GM21390 (cell line): ENCODE measurements around the gene TBC1D14.

Experiments
- ATAC-seq: cut with Tn5 transposase; IDR thresholded peaks from one replicate; pipeline ENCODE4 v1.9.1; 2021; ENCODE audit not compliant: unreplicated experiment

Gene TBC1D14

DNA sequence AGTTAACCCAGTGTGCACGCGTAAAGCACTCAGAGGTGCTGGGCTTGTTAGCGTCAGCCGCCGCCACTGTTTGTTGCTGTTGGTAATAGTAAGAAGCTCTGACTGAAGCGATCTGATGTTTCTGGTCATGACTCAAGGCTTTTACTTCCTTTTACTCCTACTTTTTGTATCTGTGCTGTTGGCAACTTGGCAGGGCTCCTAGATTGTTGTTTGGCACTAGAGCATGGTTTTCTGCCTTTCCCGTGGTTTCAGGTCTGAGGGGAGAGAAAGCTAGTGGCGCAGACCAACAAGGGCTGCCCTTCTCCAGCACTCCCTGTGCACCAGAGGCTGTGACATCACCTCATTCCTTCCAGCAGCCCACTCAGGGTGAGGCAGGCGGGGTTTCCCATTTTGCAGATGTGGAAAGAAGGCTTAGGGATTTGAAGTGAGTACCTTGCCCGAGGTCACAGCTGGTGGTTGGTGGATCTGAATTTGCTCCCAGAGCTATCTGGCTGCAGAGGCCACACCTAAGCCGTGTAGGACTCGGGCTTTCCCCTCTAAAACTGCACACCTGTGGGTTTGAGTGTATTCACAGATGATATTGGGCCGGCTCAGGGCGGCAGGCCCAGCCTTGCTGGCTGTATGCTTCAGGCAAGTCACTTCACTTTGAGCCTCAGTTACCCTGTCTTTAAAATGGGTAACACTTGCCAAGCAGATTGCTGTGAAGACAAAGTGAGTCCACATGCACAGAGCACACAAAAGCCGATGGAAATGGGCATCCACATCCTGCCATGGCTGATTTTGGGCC lies 82.3 kb downstream of the TBC1D14 start:
- ATAC-seq, result no peak

DNA sequence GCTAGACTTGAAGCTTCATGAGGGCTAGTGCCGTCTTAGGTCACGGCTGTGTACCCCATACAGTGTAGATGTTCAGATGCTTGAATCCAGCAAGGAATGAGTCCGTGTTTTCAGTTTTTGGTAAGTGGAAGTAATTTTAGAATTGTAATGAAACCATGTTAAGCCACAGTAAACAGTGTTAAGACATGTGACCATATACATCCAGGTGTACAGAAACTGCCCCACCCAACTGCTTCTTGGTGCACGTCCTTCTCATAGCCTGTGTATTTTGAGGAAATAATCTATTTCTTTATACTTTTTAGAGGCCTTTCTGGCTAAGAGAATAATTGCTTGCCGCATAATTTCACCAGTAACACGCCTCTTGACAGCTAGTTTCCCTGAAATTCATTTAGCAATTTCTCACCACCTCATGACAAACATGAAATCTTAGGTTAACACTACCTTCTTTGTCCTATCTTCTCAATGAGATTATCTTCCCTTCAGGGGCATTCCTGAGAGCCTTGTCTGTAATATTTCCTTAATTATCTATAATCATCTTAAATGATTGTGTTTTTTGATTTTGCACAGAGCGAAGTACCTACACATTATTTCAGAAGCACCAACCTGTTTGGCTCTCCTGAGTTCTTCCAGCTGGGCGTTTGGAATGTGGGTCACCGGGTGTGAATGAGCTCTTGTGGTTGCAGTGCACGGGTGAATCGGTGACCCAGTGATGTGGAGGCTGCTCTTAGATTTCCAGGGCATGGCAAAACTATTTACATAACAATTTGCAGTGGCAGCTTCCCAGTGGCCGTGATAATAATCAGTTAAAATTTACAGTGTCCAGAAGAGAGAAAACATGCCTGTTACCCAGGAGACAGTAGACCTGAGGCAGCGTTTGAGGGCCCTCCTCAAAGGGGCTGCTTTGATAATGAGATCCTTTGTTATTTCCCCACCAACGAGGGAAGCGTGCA lies 83.4 kb downstream of the TBC1D14 start:
- ATAC-seq, result peak; percentile 48

DNA sequence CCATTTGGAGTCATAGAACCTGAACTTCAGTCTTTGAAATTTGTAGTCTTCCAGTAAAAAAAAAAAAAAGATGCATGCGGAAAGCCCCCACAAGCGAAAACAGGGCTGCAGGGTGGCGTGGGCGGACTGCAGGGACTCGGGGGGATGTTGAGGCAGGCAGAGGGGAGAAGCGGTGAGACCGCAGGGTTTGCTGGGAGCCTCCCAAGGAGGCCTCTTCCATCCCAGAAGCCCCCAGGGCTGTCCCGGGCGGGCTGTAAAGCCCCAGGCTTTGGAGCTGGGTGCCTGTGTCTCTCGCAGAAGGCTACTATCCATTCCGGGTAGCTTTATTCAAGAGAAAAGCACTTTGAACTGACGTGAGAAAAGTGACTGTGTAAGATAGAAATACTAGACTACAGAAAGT lies 86.9 kb downstream of the TBC1D14 start:
- ATAC-seq, result no peak

DNA sequence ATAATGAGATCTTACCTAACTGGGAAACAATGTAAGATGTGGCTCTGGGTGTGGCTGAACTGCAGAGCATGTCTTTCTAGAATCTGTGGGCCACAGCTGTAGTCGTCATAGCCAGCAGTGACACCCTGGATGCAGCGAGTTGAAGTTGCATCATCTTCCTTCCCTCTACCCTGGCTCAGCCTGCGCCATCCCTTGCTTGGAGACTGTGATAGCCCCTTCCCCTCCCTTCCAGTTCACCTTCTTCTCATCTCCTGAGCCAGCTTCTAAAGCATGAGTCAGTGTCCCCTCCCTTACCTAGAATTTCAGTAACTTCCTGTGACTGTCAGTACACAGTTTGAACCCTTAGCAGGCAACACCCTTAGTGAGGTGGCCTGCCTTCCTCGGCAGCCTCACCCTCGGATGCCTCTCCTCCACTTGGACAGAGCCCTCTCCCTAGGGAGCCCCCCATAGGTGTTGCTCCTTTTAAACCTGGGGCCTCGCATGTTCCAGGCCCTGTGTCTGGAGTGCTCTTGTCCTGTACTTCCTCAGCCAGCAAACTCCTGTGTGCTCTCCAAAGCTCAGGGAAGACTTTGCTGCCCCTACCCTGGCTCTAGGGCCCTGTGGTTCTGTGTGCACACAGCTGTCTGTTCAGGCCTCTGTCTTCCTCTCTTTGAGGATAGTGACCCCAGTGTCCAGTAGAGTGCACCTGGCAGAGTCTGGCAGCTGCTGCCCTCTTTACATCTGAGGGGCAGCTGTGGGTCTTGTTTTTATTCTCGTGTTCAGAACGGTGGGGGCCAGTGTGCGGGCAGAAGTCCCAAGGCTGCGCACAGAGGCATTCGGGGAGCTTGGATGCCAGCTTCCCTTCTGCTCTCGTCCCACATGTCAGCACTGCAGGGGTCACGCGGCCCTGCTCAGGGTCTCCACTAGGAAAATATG lies 89.8 kb downstream of the TBC1D14 start:
- ATAC-seq, result no peak

DNA sequence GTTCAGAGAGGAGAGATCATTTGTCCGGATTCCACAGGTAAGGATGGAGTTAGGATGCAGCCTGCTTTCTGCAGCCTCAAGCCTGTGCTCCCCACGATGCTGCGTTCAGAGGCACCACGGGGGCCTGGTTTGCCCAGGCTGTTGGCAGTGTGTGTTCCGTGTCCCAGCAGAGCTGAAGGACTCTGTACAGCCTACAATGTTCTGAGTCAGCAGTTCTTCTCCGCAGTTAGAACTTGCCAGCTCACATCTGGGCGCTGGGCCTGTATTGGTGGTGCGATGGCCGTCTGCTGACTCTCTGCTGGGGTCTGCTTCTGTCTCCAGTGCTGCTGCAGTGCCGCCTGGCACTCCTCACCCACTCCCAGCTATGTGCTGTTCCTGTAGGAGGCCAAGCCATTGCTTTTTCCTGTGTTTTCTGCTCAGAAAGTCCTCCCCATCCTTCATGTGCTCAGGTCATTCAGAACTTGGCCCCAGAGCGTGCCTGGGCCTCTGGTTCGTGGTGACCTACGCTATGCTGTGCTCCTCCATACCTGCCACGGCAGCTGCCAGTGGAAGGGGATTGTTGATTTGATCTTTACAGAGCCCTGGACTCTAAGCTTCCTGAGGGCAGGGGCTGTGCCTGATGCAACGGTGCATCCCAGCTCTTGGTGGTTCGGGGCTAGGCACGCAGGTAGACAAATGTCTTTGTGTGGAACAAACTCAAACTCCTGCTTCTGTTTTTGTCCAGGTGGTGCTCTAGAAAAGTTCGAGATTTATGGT lies 91.0 kb downstream of the TBC1D14 start:
- no peak for ATAC-seq

DNA sequence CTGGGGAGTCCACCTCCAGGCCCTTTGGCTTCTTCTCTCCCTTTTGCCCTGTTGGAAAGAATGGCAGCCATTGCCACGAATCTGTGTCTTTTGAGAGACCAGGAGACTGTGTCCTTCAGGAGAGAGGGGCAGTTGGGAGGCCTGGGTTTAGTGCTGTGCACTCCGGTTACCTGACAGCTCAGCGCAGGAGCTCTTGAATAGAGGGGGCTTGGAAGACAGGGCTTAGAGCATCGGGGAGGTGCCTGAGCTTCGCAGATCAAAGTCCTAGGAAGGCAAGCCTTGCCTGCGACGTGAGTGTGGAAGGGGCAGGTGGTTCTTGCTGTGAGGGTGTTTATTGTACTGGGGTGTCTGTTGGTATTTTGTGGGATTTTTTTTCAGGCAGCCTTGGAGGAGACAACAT lies 91.6 kb downstream of the TBC1D14 start:
- no peak for ATAC-seq

DNA sequence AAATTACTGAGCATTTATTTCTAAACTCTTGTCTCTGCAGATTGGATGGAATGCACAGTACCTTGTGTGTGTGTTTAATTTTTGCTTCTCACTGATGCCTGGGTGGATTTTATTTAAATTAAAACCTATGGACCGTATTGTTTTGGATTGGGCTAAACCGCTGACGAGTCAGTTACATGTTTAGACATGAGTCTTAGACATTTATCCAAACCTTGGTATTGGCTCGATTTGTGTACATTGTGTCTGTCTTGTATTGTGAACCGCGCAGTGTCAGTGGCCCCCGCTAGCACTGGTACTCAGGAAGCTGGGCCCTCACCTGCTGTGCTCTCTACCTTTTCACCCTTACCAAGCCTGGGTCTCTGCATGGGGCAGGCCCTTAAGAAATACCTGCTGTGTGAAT lies 92.7 kb downstream of the TBC1D14 start:
- no peak for ATAC-seq

DNA sequence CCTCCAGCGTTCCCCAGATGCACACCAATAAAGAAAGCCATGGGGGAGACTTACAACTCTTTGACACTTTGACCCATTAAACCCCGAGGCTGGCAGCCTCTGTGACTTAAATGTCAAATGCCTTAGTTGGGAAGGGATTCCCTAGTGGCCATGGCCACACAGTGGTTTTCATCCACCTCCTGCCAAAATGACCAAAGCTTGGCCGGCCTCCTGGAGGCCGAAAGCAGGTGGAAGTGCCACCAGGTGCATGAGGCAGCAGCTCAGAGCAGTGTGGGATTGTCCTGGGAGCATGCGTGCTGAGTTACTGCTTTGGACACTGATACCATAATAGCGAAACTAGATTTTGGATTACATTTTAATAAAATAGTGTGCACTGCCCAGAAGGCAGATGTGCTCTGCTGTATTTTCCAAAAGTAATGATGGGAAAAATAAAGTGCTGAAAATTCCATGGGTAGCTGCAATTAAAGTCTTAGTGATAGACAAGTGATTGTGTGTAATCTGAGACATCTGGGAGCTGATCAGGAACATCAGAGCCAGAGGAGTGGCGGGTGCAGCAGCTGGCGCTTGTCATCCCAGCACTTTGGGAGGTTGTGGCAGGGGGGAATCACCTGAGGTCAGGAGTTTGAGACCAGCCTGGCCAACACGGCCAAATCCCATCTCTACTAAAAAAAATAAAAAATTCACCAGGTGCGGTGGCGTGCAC lies 93.7 kb downstream of the TBC1D14 start:
- ATAC-seq, result no peak

DNA sequence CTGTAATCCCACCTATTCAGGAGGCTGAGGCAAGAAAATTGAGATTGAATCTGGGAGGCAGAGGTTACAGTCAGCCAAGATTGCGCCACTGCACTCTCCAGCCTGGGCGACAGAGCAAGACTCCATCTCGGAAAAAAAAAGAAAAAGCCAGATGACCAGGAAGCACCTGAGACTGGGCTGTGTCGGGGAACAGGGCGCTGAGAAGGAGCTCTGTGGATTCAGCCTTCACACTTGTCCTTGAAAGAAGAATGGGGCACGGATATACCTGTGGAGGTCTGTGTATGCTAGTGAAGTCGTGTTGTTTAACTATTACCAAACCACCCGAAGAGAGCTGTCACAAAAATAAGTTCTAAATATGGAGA lies 94.2 kb downstream of the TBC1D14 start:
- ATAC-seq, result no peak

DNA sequence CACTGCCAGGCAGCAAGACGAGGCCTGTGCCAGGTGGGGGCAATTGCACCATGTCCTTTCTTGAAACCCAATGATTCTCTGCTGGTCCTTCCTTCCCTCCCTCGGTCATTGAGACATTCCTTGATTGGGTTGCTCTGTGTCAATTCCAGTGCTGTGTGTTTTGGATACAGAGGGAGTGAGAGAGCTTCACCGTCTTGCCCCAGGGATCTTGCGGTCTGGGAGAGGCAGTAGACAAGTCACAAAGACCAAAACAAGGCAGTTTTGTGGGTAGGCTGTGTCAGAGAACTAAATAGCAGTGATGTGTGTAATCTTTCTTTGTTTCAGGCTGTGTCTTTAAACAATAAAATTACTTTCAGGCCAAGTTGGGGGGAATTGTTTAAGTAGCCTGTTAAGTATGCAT lies 94.7 kb downstream of the TBC1D14 start:
- no peak for ATAC-seq

DNA sequence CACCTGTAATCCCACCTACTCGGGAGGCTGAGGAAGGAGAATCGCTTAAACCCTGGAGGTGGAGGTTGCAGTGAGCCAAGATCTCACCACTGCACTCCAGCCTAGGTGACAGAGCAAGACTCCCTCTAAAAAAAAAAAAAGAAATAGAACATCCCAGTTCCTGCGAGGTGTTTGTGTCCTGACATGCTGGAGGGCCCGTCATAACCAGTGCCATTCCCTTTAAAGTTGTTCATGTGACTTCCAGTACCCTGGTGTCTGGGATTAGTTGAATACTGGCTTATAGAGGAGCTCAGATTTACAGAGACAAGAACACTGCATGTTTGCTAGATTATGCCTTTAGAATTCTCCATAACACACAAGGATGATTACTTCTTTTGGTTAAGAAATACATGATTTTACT lies 95.9 kb downstream of the TBC1D14 start:
- ATAC-seq, result no peak

DNA sequence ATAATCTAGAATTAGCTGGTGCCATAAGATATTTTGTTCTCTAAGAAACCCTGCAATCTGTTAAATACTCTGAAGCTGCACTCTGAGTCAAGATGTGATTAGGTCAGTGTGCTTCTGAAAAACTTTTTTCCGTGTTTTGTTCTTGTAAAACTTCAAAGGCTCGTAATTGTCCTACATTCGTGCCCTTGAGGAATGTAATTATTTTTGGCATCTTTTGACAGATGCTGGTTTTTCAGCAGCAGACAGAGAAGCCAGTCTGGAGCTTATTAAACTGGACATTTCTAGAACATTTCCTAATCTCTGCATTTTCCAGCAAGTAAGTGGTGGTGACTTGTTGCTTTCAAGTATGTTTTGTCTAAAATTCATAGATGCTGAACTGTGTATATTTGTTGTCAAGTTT lies 96.8 kb downstream of the TBC1D14 start:
- ATAC-seq, result no peak

DNA sequence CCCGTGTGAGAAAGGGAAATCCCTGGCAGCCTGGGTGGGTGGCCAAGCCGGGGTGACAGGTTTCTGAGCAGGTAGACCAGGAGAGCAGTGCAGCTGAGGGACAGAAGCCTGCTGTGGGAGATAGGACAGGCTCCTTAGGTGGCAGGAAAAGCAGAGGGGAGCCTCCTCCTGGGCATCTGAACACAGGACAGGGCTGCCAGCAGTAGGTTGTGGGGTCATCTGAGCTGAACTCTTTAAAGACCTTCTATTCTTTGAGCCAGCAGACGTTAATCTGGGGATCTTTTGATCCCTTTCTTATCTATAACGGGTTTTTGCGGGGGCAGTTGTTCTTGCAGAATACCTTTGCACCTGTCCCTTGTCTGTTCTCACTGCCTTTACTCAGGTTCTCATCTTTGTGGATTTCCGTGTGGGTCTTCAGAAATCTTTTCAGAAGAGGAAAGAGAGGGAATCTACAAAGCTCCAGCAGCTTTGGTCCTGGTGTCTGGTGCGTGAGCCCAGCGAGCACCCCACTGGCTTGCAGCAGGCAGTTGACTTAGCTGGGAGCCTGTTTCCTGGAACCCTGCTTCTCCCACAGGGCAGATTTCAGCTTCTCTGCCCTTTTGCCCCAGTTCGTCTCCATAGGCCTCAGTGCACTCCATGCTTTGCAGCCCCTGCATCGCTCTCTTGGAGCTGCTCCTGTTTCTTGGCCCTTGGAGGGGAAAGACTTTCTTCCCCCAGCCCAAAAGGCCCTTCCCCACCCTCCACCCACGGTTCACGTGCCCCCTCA lies 97.7 kb downstream of the TBC1D14 start:
- ATAC-seq, result no peak

DNA sequence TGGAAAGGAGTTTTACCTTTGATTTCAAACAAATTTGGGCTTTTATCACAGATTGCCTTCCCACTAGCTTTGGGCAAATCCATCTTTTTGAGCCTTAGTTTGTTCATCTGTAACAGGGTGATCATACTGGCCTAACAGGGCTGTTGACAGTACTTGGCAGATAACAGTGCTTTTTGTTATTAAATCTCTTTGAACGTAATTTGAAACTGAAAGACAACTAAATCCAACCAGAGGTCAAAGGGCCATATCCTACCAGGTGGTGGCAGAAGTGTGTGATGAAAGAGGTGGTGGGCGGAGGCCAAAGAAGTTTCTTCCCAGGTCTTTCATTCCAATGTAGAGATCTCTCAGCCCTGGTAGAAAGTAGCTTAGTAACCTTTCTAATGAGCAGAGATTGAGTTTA lies 98.3 kb downstream of the TBC1D14 start:
- no peak for ATAC-seq

DNA sequence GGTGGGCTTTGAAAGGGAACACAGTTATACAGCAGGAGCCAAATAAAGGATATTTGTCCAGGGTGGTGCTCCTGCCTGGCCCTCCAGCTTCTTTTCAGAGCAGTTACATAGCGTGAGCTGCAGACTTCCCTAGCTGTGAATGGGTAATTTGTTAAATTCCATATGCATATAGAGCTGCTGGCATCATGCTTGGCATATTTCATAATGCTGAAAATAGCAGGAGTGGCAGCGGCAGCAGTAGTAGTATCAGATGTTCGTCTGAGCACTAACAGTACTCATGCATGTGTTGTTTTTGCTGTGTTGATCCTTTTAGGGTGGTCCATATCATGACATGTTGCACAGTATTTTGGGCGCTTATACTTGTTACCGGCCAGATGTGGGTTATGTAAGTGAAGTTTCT lies 99.9 kb downstream of the TBC1D14 start:
- ATAC-seq, result no peak

DNA sequence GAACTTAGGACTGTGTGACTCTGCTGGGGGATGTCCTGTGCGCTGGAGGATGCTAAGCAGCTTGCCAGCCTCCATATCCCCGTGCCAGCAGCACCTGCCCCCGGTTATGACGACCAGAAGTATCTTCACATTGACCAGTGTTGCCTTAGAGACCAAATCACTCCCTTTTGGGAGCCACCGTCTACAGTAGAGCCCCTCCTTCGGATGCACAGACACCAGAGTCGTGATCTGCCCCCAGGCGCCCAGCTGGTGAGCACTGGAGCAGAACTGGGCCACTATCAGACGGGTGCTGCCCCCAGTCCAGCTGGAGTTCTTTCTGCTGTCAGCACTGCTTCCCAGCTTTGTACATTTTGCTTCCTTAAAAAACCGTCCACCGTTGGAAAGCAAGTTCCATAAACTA lies 103.5 kb downstream of the TBC1D14 start:
- no peak for ATAC-seq

DNA sequence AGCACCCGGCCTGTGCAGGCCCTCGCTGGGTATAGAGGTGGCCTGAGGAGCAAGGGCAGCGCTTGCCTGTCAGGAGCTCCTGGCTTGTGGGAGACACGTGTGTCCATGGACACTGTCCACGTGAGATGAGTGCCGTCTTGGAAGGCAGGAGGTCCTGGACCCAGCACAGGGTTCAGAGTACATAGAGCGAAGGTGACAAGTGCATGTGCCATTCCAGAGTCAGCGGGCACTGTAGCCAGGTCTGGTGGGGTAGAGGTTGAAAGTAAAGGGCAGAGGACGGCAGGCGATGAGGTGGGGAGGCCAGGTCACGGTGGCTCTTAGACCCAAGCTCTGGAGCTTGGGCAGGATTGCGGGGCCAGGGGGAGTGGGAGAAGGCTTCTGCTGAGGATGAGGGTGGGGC lies 105.2 kb downstream of the TBC1D14 start:
- no peak for ATAC-seq

DNA sequence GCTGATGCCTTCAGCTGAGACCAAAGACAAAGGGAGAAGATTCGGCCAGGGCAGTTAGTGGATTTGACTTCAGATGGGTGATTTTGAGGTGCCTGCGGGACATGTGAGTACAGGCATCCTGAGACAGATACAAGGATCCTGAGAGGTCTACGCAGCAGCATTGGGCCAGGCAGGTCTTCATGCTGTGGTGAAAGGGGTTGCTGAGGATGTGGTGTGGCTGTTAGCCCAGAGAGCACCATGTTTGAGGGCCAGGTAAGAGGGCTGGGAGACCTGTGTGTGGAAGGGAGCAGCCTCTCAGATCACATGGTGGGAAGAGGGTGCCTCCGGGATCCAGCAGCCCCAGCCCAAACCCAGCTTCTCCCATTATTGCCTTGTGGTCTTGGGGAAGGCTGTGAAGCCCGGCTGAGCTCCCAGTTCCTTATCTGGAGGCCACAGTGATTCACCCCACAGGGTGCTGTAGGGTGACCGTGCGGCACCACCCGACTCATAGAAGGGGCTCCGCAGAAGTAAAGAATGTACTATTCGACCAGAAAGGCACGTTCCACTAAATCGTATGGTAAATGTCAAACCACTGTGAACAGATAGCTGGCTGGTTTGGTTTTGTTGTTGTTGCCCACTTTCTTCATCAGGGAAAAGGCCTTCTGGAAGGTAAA lies 105.9 kb downstream of the TBC1D14 start:
- ATAC-seq, result no peak

DNA sequence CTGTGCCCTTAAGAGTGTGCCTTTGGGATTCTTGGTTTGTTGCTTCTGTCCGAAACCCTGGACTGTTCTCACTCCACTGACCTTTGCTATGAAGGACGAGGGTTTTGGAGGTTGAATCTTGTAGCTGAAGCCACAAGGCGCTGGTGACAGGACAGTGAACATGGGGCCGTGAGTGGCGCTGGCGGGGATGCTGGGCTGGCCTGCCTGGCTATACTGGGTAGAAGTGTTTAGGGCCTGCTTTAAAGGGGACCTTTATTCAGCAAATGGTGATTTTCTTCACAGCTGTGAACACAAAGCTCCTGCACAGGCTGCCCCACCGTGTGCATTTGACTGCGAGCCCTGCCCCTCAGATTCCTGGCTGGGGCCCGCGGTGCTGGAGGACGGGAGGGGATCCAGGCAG lies 106.5 kb downstream of the TBC1D14 start:
- no peak for ATAC-seq
